GM19395 (cell line): ENCODE data around the gene TMC1.
A peak's percentile ranks its signal among the peaks of the same experiment; 100 is the strongest.

Experiments used
- ATAC-seq: cut with Tn5 transposase; IDR thresholded peaks from one replicate; pipeline ENCODE4 v1.9.1; 2021; ENCODE audit warnings: mild to moderate bottlenecking, moderate library complexity; ENCODE audit not compliant: unreplicated experiment

Gene TMC1

GRCh38 chr9:72665421-72665820 lies 144.0 kb downstream of the TMC1 start:
- no peak for ATAC-seq

- no peak for ATAC-seq
Observed at GRCh38 chr9:72667181-72667580, 145.8 kb downstream of the TMC1 start.

DNA sequence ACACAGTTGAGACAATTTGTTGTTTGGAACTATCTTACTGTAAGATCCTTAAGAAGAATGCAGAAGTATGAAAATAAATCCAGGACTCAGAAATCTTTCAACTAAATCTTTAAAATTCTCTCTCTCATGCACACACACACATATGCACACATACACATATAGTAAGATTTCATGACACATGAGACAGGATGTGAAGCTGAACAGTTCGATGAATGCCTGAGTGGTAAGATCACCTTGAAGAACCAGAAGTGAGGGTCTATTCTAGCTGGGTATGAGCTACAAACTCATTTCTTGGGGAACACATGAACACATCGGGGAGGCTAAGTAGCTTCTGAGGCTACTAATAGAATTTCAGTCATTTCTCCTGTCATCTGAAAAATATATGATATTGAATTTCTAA lies 153.6 kb downstream of the TMC1 start:
- ATAC-seq, result no peak

GRCh38 chr9:72675586-72675985 lies 154.2 kb downstream of the TMC1 start:
- ATAC-seq, result no peak

DNA sequence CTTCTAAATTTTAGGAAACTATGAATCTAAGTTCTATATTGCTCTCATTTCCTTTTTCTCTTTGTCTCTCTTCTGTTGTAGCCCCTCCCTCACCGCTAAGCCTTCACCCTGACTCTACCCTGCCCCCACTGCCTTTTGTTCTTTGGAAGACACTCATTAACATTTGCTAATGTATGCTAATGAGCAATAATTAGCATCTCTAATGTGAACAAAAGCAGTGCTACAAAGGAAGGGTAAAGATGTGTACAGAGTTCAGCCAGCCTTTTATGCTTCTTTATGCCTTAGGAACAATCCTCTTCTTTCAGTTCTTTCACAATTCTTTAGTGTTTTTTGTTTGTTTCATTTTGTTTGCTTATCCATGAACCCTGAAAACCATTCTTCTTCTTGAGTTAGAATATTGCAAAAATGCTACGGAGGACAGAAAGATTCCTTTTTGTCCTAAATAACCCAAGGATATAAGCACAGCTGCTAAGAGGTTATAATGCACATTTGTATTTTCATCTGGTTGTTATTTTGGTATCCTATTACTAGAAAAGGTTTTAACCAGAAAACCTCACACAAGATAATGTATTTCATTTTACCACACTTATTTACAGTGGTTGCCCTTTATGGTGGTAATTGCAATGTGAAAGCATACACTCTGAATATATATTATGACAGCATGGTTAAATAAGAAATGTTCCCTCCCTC lies 159.3 kb downstream of the TMC1 start:
- ATAC-seq, result no peak

GRCh38 chr9:72681283-72681630 lies 159.8 kb downstream of the TMC1 start:
- no peak for ATAC-seq

DNA sequence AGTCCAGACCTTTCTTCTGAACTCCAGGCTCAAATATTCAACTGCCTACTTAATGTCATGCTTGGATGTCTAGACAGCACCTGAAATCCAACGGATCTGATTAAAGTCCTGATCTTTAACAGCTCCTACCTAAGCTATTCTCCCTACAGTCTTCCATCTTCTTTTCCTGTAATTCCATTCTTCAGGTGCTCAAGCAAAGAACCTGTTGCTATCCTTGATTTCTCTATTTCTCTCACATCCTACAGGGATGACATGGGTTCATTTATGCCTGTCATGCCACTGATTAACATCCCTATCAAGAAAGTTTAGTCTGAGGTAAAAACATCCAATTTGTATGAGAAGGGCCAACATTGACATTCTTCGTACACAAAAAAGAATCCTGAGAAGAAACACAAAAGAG lies 163.2 kb downstream of the TMC1 start:
- ATAC-seq, result no peak

DNA sequence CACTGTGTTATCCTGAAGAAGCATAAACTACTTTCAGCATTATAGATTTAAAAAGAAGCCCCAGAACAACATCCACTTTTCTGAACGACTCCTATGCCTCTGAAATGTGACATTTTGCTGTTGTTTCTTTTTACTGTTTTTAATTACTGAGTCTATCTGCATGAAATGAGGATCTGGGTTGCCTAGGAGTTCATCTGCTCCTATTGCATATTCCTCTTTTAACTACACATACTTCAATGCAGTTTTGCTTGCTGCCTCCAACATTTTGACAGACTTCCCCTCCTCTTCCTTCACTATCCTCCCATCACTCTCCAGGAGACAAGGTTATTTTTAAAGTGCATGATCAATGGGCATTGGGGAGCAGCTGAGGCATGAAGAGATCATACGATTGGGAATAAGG lies 164.5 kb downstream of the TMC1 start:
- no peak for ATAC-seq

DNA sequence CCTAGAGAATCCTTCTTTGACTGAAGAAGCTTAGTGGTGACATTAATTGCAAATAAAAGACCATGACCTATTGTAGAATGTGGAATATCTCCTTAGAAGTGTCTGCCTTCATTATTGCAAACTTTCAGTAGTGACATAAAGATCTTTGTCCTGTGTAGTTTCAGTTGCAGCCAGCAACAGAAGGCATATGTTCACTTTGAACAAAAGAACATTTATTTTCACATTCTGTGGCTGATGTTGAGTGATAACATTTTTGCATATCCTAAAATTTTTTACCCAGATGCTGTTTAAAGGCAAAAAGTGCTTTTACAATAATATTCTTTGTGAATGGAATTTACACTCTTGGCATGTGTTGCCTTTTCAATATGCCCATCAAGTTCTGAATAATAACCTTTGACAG lies 165.9 kb downstream of the TMC1 start:
- no peak for ATAC-seq

DNA sequence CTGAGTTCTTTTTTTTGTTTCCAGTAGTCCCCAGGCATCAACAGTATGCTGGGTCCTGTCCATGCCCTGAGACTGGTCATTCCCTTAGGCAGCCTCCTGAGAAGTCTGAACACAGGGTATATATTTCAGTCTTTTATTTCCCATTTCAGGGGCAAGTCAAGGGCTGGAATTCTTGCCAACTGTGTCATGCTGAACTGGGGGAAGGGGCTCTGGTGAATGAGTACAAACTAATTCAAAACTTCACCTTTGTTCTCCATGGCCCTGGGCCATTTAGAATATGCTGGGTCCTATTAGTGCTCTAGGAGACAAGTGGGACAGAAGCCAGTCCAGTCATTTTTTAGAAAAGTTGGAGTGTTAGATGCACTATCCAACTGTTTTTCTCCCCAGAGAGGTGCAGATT lies 170.3 kb downstream of the TMC1 start:
- no peak for ATAC-seq

GRCh38 chr9:72695365-72695764 lies 174.0 kb downstream of the TMC1 start:
- ATAC-seq, result no peak

DNA sequence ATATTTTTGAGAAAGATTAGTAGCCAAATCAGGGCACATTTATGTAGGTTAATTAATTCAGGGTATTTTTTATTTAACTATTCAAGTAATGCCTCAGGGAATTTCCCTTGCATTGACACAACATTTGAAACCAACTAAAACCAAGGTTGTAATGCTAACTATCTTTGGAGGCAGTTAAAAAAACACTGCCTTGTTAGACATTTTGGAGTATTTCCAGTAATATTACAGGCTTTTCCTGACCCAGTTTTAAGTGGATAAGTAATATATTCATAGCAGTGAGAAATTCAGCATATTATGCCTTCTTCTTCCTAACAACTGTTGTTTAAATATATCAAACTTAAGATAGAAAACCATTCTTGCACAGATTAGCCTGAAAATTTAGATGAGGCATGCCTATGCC lies 175.1 kb downstream of the TMC1 start:
- ATAC-seq, result no peak

DNA sequence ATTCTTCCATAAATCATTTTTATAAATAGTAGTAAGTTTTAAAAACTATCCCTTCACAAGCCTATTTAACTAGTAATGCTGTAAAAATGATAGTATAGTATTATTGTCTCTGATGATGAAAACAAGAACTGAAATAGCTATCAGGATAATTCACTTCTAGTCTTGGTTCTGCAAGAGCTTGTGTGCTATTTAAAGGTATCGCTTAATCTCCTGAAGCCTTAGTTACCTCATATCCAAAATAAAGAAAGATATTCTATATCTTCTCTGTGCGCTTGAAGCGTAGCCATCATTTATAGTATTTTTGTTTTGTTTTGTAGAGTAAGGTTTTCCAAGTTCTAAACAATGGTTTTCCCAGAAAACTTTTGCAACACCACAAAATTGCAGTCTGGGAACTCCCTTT lies 180.1 kb downstream of the TMC1 start:
- no peak for ATAC-seq

- ATAC-seq, result no peak
Observed at GRCh38 chr9:72703574-72703973, 182.2 kb downstream of the TMC1 start.

- ATAC-seq, result peak; percentile 57
Observed at GRCh38 chr9:72704688-72705375, 183.4 kb downstream of the TMC1 start.

DNA sequence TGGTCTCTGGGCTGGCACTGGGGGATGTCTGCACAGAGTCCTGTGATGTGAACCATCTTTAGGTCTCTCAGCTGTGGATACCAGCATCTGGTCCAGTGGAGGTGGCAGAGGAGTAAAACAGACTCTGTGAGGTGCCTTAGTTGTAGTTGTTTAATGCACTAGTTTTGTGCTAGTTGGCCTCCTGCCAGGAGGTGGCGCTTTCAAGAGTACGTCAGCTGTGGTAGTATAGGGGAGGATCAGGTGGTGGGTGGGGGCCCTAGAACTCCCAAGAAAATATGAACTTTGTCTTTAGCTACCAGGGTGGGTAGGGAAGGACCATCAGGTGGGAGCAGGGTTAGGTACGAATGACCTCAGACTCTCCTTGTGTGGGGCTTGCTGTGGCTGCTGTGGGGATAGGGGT lies 197.1 kb downstream of the TMC1 start:
- ATAC-seq, result no peak

DNA sequence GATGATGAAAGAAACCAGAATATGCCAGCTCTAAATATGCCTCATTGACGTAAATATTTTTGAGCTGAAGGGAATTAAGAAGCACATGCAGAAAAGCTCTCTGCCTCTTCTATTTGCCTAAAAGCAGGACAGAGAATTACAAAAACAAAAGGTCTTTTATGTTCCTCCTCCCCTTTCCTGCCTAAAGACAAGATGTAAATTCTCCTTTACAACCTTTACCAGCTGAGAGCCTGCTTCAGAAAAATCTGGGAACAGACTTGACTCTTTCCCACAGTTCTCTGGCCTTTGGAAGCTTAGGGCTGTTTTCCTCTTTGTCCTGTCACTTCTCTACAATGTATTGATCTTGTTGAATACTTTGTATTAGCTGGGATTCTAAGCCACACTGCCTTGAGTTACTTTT lies 199.7 kb downstream of the TMC1 start:
- no peak for ATAC-seq

- ATAC-seq, result no peak
Observed at GRCh38 chr9:72726947-72727346, 205.5 kb downstream of the TMC1 start.

DNA sequence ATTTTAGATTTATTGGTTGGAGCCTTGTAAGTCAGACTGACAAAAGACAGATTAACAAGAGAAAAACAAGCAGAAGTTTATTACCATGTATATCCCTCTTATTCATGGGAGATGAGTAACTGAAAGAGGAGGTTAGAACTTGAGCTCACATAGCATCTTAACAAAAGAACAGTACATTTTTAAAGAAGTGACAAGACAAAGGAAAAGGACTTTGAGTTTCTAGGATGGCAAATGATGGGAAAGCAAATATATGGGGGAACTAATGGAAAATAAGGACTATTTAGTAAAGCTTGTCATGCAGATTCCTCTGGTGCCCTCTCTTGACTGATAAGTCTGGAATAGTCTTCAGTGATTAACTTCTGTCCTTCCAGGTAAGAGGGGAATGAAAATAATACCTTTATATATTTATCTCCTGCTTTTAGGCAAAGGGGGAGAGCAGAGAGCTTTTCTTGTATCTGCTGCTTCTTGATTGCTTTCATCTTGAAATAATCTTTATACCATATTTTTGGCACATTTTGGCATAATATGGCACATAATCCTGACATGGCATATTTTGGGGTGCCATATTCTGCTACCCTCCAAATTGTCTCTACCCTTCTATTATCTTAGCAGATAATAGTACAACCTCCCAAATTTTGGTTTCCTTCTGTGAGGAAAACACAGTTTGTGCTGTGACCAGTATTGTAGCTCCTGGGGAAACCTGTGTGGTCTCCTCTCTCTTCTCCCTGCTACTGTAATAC lies 206.8 kb downstream of the TMC1 start:
- ATAC-seq, result no peak

- ATAC-seq, result no peak
Observed at GRCh38 chr9:72733895-72734294, 212.5 kb downstream of the TMC1 start.

DNA sequence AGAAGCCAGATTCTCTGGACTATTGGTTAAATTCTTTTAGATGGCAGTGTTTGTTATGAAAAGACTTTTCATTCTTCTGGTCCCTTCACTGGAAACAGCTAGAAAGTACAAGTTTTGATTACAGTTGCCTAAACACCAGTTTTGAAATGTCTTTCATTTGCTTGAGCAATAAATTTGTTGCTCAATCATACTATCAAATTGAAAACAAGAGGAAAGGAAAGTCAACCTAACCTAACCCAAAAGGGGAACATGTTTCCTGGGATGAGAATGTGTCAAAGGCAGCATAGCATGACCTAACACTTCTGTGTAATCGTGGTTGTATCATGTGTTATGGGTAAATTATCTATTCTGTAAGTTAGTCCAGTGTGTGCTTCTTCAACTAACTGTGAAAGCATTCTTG lies 213.2 kb downstream of the TMC1 start:
- no peak for ATAC-seq

DNA sequence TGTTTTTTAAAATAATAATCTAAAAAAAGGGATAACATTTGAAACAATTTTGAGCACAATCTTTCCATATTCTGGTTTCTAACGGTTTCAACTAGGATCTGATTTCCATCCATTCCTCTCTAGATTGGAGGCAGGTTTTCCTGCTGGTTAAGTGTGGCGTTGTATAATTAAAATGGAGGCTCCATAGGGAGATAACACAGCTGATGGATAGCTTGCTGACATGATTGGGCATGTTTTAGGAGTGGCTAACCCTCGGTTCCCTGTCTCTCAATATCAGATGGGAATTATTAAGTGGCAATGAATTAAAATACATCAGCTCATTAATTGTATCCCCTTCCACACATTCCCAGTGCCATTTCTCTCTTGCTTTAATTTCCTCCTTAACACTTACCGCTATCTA lies 222.4 kb downstream of the TMC1 start:
- no peak for ATAC-seq
